Activated T-helper 2 cell treated with anti-CD3 and anti-CD28 coated beads, Interferon-gamma antibody, Interleukin-2, Interleukin-4, amounts not matched to agents 10 μg/mL and 5 μg/mL and 100 μg/mL, durations not matched to agents 14 hours and 24 hours and 36 hours (primary cell): ENCODE data around the gene AHSG. TPM values are rescaled to one million over a fixed set of nuclear protein-coding genes. Genes with fewer than 3 reads are reported as not detected.

Experiments
- DNase-seq: peaks from one replicate; pipeline ENCODE4 v3.0.0; 2021; ENCODE audit warnings: low spot score
- H3K27ac Mint-ChIP-seq: one replicate; pipeline ENCODE4 v1.8.0; 2021; ENCODE audit warnings: mixed read lengths
- H3K27me3 Mint-ChIP-seq: one replicate; pipeline ENCODE4 v1.8.0; 2021; ENCODE audit warnings: low read depth, mixed read lengths
- H3K36me3 Mint-ChIP-seq: one replicate; pipeline ENCODE4 v1.8.0; 2021; ENCODE audit warnings: low read depth, mixed read lengths
- H3K4me1 Mint-ChIP-seq: one replicate; pipeline ENCODE4 v1.8.0; 2021; ENCODE audit warnings: low read depth, mixed read lengths
- H3K4me3 Mint-ChIP-seq: one replicate; pipeline ENCODE4 v1.8.0; 2021; ENCODE audit warnings: low read depth, mild to moderate bottlenecking, moderate library complexity, mixed read lengths
- H3K9me3 Mint-ChIP-seq: one replicate; pipeline ENCODE4 v1.8.0; 2021; ENCODE audit warnings: mixed read lengths
- intact Hi-C: fragments of 100-400 bp; cut with micrococcal nuclease; formaldehyde crosslinking; loops from one replicate; pipeline ENCODE4 v1.15.1; 2023
- total RNA-seq: library from RNA; stranded (reverse); gene quantifications from 2 replicates; pipeline ENCODE4 v1.2.3, GENCODE V29; 2022

The AHSG gene
- total RNA-seq, 1 donor from 2014 or later = not detected

- intact Hi-C loops = no loop called here
- Mint-ChIP-seq H3K4me3 (no peak overlapping the region), H3K9me3 (no peaks in the 10 kb centered on the region), H3K36me3 (no peaks in the 10 kb centered on the region), H3K27ac (no peak overlapping the region), H3K27me3 (peaks cover 5% of the 10 kb centered on the region), H3K4me1 (peaks cover 19% of the 10 kb centered on the region)
- DNase-seq = no peak
Observed at GRCh38 chr3:186642014-186642413, 29.2 kb downstream of the AHSG start.

DNA sequence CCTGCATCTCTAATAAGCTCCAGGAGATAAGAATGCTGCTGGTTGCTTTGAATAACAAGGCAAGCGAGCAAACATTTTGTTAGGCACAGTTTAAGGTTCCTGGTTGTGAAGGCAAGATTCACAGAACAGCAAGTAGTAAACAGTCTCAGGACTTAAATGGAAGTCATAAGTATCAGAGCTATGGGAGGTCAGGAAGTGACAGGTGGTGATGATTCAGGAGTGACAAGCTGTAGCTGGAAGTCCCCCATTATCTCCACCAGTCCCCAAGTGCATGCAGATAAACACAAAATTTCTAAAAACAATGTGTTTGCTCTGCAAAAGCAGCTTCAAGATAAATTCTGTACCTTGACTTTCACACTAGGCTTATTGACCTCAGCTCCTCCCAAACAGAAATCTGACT lies 30.6 kb downstream of the AHSG start:
- Mint-ChIP-seq H3K27me3 (peaks cover 8% of the 10 kb centered on the region), H3K36me3 (no peaks in the 10 kb centered on the region), H3K9me3 (no peaks in the 10 kb centered on the region), H3K4me3 (no peak overlapping the region), H3K4me1 (peaks cover 19% of the 10 kb centered on the region), H3K27ac (no peak overlapping the region)
- intact Hi-C loops = no loop called here
- DNase-seq = no peak

GRCh38 chr3:186644683-186645082 lies 31.8 kb downstream of the AHSG start:
- DNase-seq = no peak
- Mint-ChIP-seq H3K36me3 (no peaks in the 10 kb centered on the region), H3K9me3 (no peaks in the 10 kb centered on the region), H3K4me1 (peaks cover 19% of the 10 kb centered on the region), H3K27me3 (peaks cover 12% of the 10 kb centered on the region), H3K4me3 (no peak overlapping the region), H3K27ac (no peak overlapping the region)
- intact Hi-C loops = no loop called here

GRCh38 chr3:186646106-186646505 lies 33.2 kb downstream of the AHSG start:
- H3K36me3 Mint-ChIP-seq = no peaks in the 10 kb centered on the region
- intact Hi-C loops = no loop called here
- peaks cover 19% of the 10 kb centered on the region for H3K4me1 Mint-ChIP-seq
- no peaks in the 10 kb centered on the region for H3K9me3 Mint-ChIP-seq
- no peak overlapping the region for H3K27ac Mint-ChIP-seq
- DNase-seq = no peak
- H3K27me3 Mint-ChIP-seq = peaks cover 12% of the 10 kb centered on the region
- H3K4me3 Mint-ChIP-seq = no peak overlapping the region

DNA sequence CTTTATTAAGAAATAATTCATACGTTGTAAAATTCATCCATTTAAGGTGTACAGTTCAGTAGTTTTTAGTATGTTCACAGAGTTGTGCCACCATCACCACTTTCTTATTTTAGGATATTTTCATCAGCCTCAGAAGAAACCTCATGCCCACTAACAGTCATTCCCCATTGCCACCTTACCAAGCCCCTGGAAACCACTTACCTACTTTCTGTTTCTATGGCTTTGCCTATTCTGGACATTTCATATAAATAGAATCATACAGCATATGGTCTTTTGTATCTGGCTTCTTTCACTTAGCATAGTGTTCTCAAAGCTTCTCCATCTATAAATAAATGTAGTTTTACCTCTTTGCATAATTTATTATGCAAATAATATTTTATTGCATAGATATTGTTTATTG lies 34.0 kb downstream of the AHSG start:
- peaks cover 15% of the 10 kb centered on the region for H3K27me3 Mint-ChIP-seq
- no peaks in the 10 kb centered on the region for H3K9me3 Mint-ChIP-seq
- DNase-seq = no peak
- H3K4me1 Mint-ChIP-seq = peaks cover 19% of the 10 kb centered on the region
- intact Hi-C loops = no loop called here
- no peak overlapping the region for H3K4me3 Mint-ChIP-seq
- H3K27ac Mint-ChIP-seq = no peak overlapping the region
- H3K36me3 Mint-ChIP-seq = no peaks in the 10 kb centered on the region

DNA sequence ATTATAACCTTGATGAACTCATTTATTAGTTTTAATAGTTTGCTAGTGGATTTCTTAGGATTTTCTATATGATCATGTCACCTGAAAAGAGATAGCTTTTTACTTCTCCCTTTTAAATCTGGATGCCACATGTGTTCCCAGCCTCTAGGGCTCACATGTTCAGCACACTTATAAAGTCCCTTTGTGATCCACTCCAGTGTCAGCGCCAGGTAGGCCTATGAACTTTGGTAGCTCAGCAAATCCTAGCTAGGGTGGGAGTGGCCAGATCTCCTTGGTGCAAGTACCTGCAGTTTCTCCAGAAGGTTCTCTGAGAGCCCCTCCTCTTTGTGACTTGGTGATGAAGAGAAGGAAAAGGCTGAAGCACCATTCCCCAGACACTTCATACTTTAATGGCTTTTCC lies 36.0 kb downstream of the AHSG start:
- H3K4me3 Mint-ChIP-seq = no peak overlapping the region
- intact Hi-C loops = no loop called here
- no peaks in the 10 kb centered on the region for H3K36me3 Mint-ChIP-seq
- no peaks in the 10 kb centered on the region for H3K9me3 Mint-ChIP-seq
- no peak for DNase-seq
- peaks cover 3% of the 10 kb centered on the region for H3K4me1 Mint-ChIP-seq
- H3K27ac Mint-ChIP-seq = no peak overlapping the region
- H3K27me3 Mint-ChIP-seq = peaks cover 17% of the 10 kb centered on the region

GRCh38 chr3:186651678-186652215 lies 38.9 kb downstream of the AHSG start:
- no peaks in the 10 kb centered on the region for H3K4me1 Mint-ChIP-seq
- H3K36me3 Mint-ChIP-seq = no peaks in the 10 kb centered on the region
- peaks cover 26% of the 10 kb centered on the region for H3K27me3 Mint-ChIP-seq

DNA sequence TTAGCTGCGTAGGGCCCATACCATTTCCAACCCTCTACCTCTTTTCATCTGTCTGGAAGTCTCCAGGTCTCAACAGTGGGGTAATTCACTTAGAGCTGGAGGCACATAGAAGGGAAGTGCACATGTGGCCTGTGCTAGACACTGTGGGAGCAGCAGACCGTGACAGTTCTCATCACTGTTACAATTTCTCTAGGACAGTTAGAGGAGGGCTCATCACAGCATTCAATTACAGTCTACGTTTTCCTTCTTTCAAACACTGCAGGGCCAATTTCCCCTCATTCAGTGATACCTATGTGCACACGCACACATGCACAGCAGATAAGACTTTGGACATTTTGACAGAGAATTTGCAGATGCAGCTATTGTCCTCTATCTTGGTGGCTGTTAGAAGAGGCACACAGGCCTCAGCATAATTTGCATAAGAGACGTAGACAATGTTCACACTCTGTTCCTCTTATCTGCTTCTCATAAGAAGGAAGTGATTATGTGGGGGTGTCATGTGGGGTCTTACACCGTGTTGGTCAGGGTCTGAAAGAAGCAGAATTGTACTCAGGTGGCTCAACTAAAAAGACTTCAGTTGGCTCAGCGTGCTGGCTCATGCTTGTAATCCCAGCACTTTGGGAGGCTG lies 40.3 kb downstream of the AHSG start:
- DNase-seq = no peak
- H3K36me3 Mint-ChIP-seq = no peaks in the 10 kb centered on the region
- no peaks in the 10 kb centered on the region for H3K4me1 Mint-ChIP-seq
- intact Hi-C loops = no loop called here
- H3K9me3 Mint-ChIP-seq = no peaks in the 10 kb centered on the region
- peaks cover 27% of the 10 kb centered on the region for H3K27me3 Mint-ChIP-seq
- no peak overlapping the region for H3K4me3 Mint-ChIP-seq
- H3K27ac Mint-ChIP-seq = no peak overlapping the region

More at GRCh38 chr3:186651678-186652215, 38.9 kb downstream of the AHSG start:
- DNase-seq = no peak
- H3K9me3 Mint-ChIP-seq = no peaks in the 10 kb centered on the region
- no peak overlapping the region for H3K4me3 Mint-ChIP-seq
- no peak overlapping the region for H3K27ac Mint-ChIP-seq
- intact Hi-C loops = no loop called here

- intact Hi-C loops = no loop called here
- no peak for DNase-seq
- no peak overlapping the region for H3K4me3 Mint-ChIP-seq
Observed at GRCh38 chr3:186653984-186654383, 41.1 kb downstream of the AHSG start.

GRCh38 chr3:186663361-186664118 lies 50.7 kb downstream of the AHSG start:
- Mint-ChIP-seq H3K27ac (no peak overlapping the region), H3K27me3 (peaks cover 23% of the 10 kb centered on the region), H3K4me1 (peaks cover 3% of the 10 kb centered on the region), H3K36me3 (no peaks in the 10 kb centered on the region), H3K4me3 (no peak overlapping the region), H3K9me3 (no peaks in the 10 kb centered on the region)
- intact Hi-C loops = no loop called here
- DNase-seq = no peak

More at GRCh38 chr3:186653984-186654383, 41.1 kb downstream of the AHSG start:
- peaks cover 29% of the 10 kb centered on the region for H3K27me3 Mint-ChIP-seq
- no peak overlapping the region for H3K27ac Mint-ChIP-seq
- H3K9me3 Mint-ChIP-seq = no peaks in the 10 kb centered on the region
- H3K4me1 Mint-ChIP-seq = no peaks in the 10 kb centered on the region
- H3K36me3 Mint-ChIP-seq = no peaks in the 10 kb centered on the region

DNA sequence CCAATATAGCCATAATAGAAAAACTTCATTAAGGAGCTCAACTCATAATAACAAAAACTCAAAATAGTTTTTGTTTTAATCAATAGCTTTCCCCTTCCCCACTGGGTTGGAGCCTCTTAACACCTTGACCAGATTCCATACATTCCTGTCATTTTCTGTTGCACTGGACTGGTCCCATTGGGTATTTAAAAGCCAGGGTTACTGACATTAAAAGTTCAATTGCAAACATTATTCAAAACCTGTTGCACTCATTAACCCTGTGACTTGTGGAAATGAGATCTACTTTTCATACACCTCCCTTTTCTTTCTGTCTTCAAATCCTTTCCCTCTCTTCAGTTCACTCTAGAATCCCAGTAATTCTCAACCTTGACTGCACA lies 51.2 kb downstream of the AHSG start:
- intact Hi-C loops = no loop called here
- Mint-ChIP-seq H3K27me3 (peaks cover 19% of the 10 kb centered on the region), H3K9me3 (no peaks in the 10 kb centered on the region), H3K4me1 (peaks cover 5% of the 10 kb centered on the region), H3K36me3 (no peaks in the 10 kb centered on the region), H3K4me3 (no peak overlapping the region), H3K27ac (no peak overlapping the region)
- no peak for DNase-seq

DNA sequence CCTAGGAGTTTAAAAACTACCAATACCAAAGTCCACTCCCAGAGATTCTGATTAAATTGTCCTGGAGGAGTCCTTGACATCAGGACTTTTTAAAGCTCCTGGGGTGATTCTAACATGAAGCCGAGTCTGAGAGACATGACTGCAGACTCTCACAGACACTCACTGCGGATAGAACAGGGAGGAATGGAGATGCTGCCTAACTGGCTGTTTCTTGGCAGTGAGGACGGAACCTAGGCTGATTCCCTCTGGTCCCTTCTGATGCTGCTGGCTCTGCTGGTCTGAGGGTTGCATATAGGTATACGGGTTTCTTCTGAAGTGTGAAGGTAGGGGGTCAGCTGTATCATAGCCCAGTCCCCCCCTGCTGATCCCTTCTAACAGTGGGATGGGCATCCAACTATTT lies 51.6 kb downstream of the AHSG start:
- Mint-ChIP-seq H3K36me3 (no peaks in the 10 kb centered on the region), H3K27ac (no peak overlapping the region), H3K27me3 (peaks cover 17% of the 10 kb centered on the region), H3K4me3 (no peak overlapping the region), H3K9me3 (no peaks in the 10 kb centered on the region), H3K4me1 (peaks cover 9% of the 10 kb centered on the region)
- intact Hi-C loops = no loop called here
- DNase-seq = no peak

- intact Hi-C loops = no loop called here
- H3K4me3 Mint-ChIP-seq = no peak within 1 kb of the TSS
Observed at GRCh38 chr3:186665625-186666188, 52.8 kb downstream of the AHSG start, which contains the start of gene HRG. Gene HRG, plus strand, starts transcription at chr3:186666014. Its CDS starts 18 bp downstream, at chr3:186666032.

More at GRCh38 chr3:186665625-186666188, 52.8 kb downstream of the AHSG start, which contains the start of gene HRG:
- no peak within 1 kb of the TSS for H3K27ac Mint-ChIP-seq
- H3K9me3 Mint-ChIP-seq = no peaks in the 10 kb centered on the region
- DNase-seq = no peak
- H3K4me1 Mint-ChIP-seq = peaks cover 13% of the 10 kb centered on the region
- H3K36me3 Mint-ChIP-seq = no peaks in the 10 kb centered on the region
- peaks cover 17% of the 10 kb centered on the region for H3K27me3 Mint-ChIP-seq
